ENCODE measurements around the gene STK4.
A peak's percentile ranks its signal among the peaks of the same experiment; 100 is the strongest.

Gene STK4

DNA sequence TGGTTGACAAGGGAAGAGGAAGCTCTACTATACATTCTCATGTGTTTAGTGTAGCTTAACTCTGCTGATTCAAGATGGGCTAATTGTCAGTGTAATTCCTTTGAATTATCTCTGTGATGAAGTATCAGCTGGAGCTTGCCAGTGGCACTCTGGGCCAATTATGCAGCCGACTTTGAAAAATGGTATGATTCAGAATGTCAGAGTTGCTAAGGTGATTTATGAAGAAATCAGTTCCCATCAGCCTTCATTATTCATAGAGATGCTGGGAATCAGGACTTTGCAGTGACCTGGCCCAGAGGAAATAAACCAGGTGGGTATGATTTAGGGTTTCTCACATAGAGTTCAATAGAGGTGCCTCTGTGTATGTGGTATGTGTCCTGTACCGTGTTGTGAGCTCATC lies 101.2 kb downstream of the STK4 start:
- Histone ChIP-seq H3K23ac (ENCODE audit: low read length) (no peak overlapping the region), H3K4me3 (ENCODE audit: low read depth, low read length) (no peak overlapping the region), H3K27me3 (ENCODE audit: insufficient read depth, low read length) (no peaks in the 10 kb centered on the region), H2AK5ac (ENCODE audit: low read length) (no peak overlapping the region), H3K36me3 (ENCODE audit: control insufficient read depth in 1 of 2, insufficient read depth in 2 of 2, low read length in 2 of 2) (peaks cover 3 to 4% of the 10 kb centered on the region in 2 experiments), H3K79me1 (ENCODE audit: low read length) (peaks cover 36% of the 10 kb centered on the region), H3K4ac (ENCODE audit: low read depth, low read length) (peak overlapping the region; percentile 83), H2AFZ (ENCODE audit: insufficient read depth, low read length, poor library complexity) (no peak overlapping the region), H3K4me1 (ENCODE audit: control insufficient read depth in 1 of 2, insufficient read depth in 2 of 2, low read length in 2 of 2) (peaks cover 15 to 26% of the 10 kb centered on the region in 2 experiments), H4K8ac (ENCODE audit: low read depth, low read length) (no peak overlapping the region), H4K91ac (ENCODE audit: low read depth, low read length) (peak overlapping the region; percentile 88), H2BK120ac (ENCODE audit: insufficient read depth, low read length, poor library complexity) (peak overlapping the region; percentile 99), H3K27ac (ENCODE audit: low read depth, low read length) (peak overlapping the region; percentile 41), H3K18ac (ENCODE audit: low read length) (peak overlapping the region; percentile 73), H3K4me2 (ENCODE audit: low read length) (no peak overlapping the region), H3K9ac (ENCODE audit: low read length) (no peak overlapping the region), H2BK5ac (ENCODE audit: low read depth, low read length, poor library complexity) (peak overlapping the region; percentile 95), H2BK12ac (ENCODE audit: low read length) (peak overlapping the region; percentile 70), H3K14ac (ENCODE audit: low read length) (peak overlapping the region; percentile 11), H3K79me2 (ENCODE audit: control insufficient read depth, insufficient read depth, low read length, poor library complexity) (peaks cover 11% of the 10 kb centered on the region), H4K12ac (ENCODE audit: low read depth, low read length) (no peak overlapping the region), H3K9me3 (ENCODE audit: insufficient read depth, low read depth, low read length) (peaks cover 2% of the 10 kb centered on the region)
- peak; percentile 63 to 82 for DNase-seq
- no CpG with 5 or more reads among the region's 2 CpGs for WGBS (ENCODE audit: extremely low coverage, insufficient coverage, insufficient read length)

DNA sequence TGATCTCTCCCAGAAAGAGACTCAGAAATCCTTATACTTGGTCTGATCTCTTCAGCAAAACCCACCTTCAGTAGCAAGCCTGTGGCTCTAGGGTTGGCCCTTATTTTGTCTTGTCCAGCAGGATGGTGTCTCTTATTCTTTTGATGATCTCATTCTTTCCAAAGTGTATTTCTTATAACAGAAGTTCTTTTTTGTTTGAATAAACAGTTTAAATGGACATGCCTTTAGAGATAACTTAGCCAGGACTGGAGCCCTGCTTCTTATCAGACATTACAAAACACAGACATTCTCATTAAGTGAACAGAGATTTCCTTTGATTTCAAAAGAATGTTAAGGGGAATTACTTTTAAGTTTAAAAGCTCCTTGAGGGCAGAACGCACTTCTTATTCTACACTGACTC lies 102.9 kb downstream of the STK4 start:
- H2BK5ac ChIP-seq (ENCODE audit: low read depth, low read length, poor library complexity), result peak overlapping the region; percentile 99
- peaks cover 20 to 36% of the 10 kb centered on the region in 2 experiments for H3K4me1 ChIP-seq (ENCODE audit: control insufficient read depth in 1 of 2, insufficient read depth in 2 of 2, low read length in 2 of 2)
- H3K23ac ChIP-seq (ENCODE audit: low read length), result no peak overlapping the region
- no peak overlapping the region for H3K4me3 ChIP-seq (ENCODE audit: low read depth, low read length)
- no peak overlapping the region for H2AK5ac ChIP-seq (ENCODE audit: low read length)
- no peak overlapping the region for H4K8ac ChIP-seq (ENCODE audit: low read depth, low read length)
- no CpG with 5 or more reads among the region's 1 CpG for WGBS (ENCODE audit: extremely low coverage, insufficient coverage, insufficient read length)
- no peak overlapping the region for H3K9ac ChIP-seq (ENCODE audit: low read length)
- peaks cover 2% of the 10 kb centered on the region for H3K9me3 ChIP-seq (ENCODE audit: insufficient read depth, low read depth, low read length)
- peak overlapping the region; percentile 93 for H3K27ac ChIP-seq (ENCODE audit: low read depth, low read length)
- H3K4ac ChIP-seq (ENCODE audit: low read depth, low read length), result no peak overlapping the region
- H4K12ac ChIP-seq (ENCODE audit: low read depth, low read length), result no peak overlapping the region
- peak overlapping the region; percentile 91 for H4K91ac ChIP-seq (ENCODE audit: low read depth, low read length)
- no peaks in the 10 kb centered on the region for H3K27me3 ChIP-seq (ENCODE audit: insufficient read depth, low read length)
- H3K36me3 ChIP-seq (ENCODE audit: control insufficient read depth in 1 of 2, insufficient read depth in 2 of 2, low read length in 2 of 2), result peaks cover 3 to 4% of the 10 kb centered on the region in 2 experiments
- H2BK120ac ChIP-seq (ENCODE audit: insufficient read depth, low read length, poor library complexity), result peak overlapping the region; percentile 89
- peaks cover 47% of the 10 kb centered on the region for H3K79me1 ChIP-seq (ENCODE audit: low read length)
- no peak overlapping the region for H3K4me2 ChIP-seq (ENCODE audit: low read length)
- no peak overlapping the region for H2BK12ac ChIP-seq (ENCODE audit: low read length)
- no peak overlapping the region for H3K14ac ChIP-seq (ENCODE audit: low read length)
- no peak overlapping the region for H2AFZ ChIP-seq (ENCODE audit: insufficient read depth, low read length, poor library complexity)
- H3K18ac ChIP-seq (ENCODE audit: low read length), result no peak overlapping the region
- no peak for DNase-seq
- H3K79me2 ChIP-seq (ENCODE audit: control insufficient read depth, insufficient read depth, low read length, poor library complexity), result peaks cover 11% of the 10 kb centered on the region

DNA sequence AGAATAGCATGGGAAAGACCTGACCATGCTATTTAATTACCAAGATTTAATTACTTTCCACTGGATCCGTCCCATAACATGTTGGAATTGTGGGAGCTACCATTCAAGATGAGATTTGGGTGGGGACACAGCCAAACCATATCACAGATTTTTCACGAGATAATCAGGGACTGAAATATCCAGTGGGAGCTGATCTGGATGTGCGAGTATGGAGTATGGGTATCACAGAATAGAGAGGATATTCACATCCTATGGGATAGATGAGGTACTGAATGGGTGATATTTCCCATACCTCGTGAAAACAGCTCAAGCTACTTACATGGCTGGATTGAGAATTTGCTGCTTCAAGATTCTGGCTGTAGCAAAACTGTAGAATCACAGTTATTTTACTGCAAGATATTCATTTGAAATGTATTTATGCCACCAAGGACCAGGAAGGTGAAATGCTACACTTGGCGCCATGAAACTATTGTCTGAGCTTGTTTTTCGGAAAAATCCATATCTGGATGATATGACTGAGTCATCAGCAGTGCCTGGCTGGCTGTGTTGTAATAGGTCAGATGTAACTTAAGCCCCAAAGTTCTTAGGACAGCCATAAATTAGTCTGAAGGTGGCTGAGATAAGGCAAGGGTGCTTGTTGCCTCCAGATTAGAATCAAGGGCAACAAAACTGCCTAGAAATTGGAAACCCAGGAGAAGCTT lies 104.8 kb downstream of the STK4 start:
- H3K4me1 ChIP-seq (ENCODE audit: control insufficient read depth in 1 of 2, insufficient read depth in 2 of 2, low read length in 2 of 2), result peaks cover 20 to 40% of the 10 kb centered on the region in 2 experiments
- peaks cover 8 to 10% of the 10 kb centered on the region in 2 experiments for H3K36me3 ChIP-seq (ENCODE audit: control insufficient read depth in 1 of 2, insufficient read depth in 2 of 2, low read length in 2 of 2)
- DNase-seq, result peak; percentile 20 to 57
- H2BK12ac ChIP-seq (ENCODE audit: low read length), result peak overlapping the region; percentile 76
- H3K9me3 ChIP-seq (ENCODE audit: insufficient read depth, low read depth, low read length), result peaks cover 2% of the 10 kb centered on the region
- peak overlapping the region; percentile 94 for H2BK5ac ChIP-seq (ENCODE audit: low read depth, low read length, poor library complexity)
- H3K79me1 ChIP-seq (ENCODE audit: low read length), result peaks cover 54% of the 10 kb centered on the region
- H4K8ac ChIP-seq (ENCODE audit: low read depth, low read length), result peak overlapping the region; percentile 69
- no peak overlapping the region for H2AFZ ChIP-seq (ENCODE audit: insufficient read depth, low read length, poor library complexity)
- H4K91ac ChIP-seq (ENCODE audit: low read depth, low read length), result peak overlapping the region; percentile 70
- no peak overlapping the region for H3K4me2 ChIP-seq (ENCODE audit: low read length)
- no peak overlapping the region for H3K18ac ChIP-seq (ENCODE audit: low read length)
- H3K4ac ChIP-seq (ENCODE audit: low read depth, low read length), result no peak overlapping the region
- H2BK120ac ChIP-seq (ENCODE audit: insufficient read depth, low read length, poor library complexity), result peak overlapping the region; percentile 78
- H3K14ac ChIP-seq (ENCODE audit: low read length), result peak overlapping the region; percentile 86
- H3K4me3 ChIP-seq (ENCODE audit: low read depth, low read length), result no peak overlapping the region
- no peak overlapping the region for H3K23ac ChIP-seq (ENCODE audit: low read length)
- H3K79me2 ChIP-seq (ENCODE audit: control insufficient read depth, insufficient read depth, low read length, poor library complexity), result peaks cover 11% of the 10 kb centered on the region
- H3K27me3 ChIP-seq (ENCODE audit: insufficient read depth, low read length), result no peaks in the 10 kb centered on the region
- no CpG with 5 or more reads among the region's 6 CpGs for WGBS (ENCODE audit: extremely low coverage, insufficient coverage, insufficient read length)
- H3K9ac ChIP-seq (ENCODE audit: low read length), result no peak overlapping the region
- H4K12ac ChIP-seq (ENCODE audit: low read depth, low read length), result no peak overlapping the region
- peak overlapping the region; percentile 79 for H3K27ac ChIP-seq (ENCODE audit: low read depth, low read length)
- no peak overlapping the region for H2AK5ac ChIP-seq (ENCODE audit: low read length)

DNA sequence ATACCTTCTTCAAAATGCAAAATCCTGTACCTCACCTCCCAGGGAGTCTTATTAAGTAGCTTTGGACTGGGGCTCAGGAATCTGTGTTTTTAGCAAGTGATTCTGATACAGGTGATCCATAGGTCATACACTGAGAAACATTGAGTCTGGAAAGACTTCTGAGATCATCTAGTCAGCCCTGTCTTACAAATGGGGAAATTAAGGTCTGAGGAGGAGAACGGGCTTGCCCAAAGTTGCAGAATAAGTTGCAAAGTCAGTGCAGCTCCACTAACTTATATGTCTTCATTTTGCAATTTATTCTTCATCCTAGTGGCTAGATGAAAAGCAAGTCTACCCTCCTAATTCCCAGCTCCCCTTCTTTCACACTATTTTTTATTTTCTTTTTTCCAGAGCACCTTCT lies 105.8 kb downstream of the STK4 start:
- peak overlapping the region; percentile 97 for H2BK120ac ChIP-seq (ENCODE audit: insufficient read depth, low read length, poor library complexity)
- no peak overlapping the region for H3K4me2 ChIP-seq (ENCODE audit: low read length)
- H3K23ac ChIP-seq (ENCODE audit: low read length), result no peak overlapping the region
- H3K36me3 ChIP-seq (ENCODE audit: control insufficient read depth in 1 of 2, insufficient read depth in 2 of 2, low read length in 2 of 2), result peaks cover 8 to 10% of the 10 kb centered on the region in 2 experiments
- DNase-seq, result no peak
- H3K27ac ChIP-seq (ENCODE audit: low read depth, low read length), result peak overlapping the region; percentile 69
- peaks cover 10% of the 10 kb centered on the region for H3K79me2 ChIP-seq (ENCODE audit: control insufficient read depth, insufficient read depth, low read length, poor library complexity)
- no CpG with 5 or more reads among the region's 1 CpG for WGBS (ENCODE audit: extremely low coverage, insufficient coverage, insufficient read length)
- peak overlapping the region; percentile 96 for H3K18ac ChIP-seq (ENCODE audit: low read length)
- H3K4ac ChIP-seq (ENCODE audit: low read depth, low read length), result peak overlapping the region; percentile 87
- H3K14ac ChIP-seq (ENCODE audit: low read length), result peak overlapping the region; percentile 91
- H3K9me3 ChIP-seq (ENCODE audit: insufficient read depth, low read depth, low read length), result peaks cover 2% of the 10 kb centered on the region
- H3K4me1 ChIP-seq (ENCODE audit: control insufficient read depth in 1 of 2, insufficient read depth in 2 of 2, low read length in 2 of 2), result peaks cover 22 to 45% of the 10 kb centered on the region in 2 experiments
- H2AFZ ChIP-seq (ENCODE audit: insufficient read depth, low read length, poor library complexity), result no peak overlapping the region
- no peaks in the 10 kb centered on the region for H3K27me3 ChIP-seq (ENCODE audit: insufficient read depth, low read length)
- peak overlapping the region; percentile 90 for H2BK12ac ChIP-seq (ENCODE audit: low read length)
- H3K79me1 ChIP-seq (ENCODE audit: low read length), result peaks cover 56% of the 10 kb centered on the region
- H4K8ac ChIP-seq (ENCODE audit: low read depth, low read length), result peak overlapping the region; percentile 89
- no peak overlapping the region for H3K9ac ChIP-seq (ENCODE audit: low read length)
- H2AK5ac ChIP-seq (ENCODE audit: low read length), result peak overlapping the region; percentile 87
- H4K12ac ChIP-seq (ENCODE audit: low read depth, low read length), result peak overlapping the region; percentile 72
- H2BK5ac ChIP-seq (ENCODE audit: low read depth, low read length, poor library complexity), result peak overlapping the region; percentile 84
- peak overlapping the region; percentile 98 for H4K91ac ChIP-seq (ENCODE audit: low read depth, low read length)
- no peak overlapping the region for H3K4me3 ChIP-seq (ENCODE audit: low read depth, low read length)

All from trophoblast cell (in vitro differentiated cells and primary cell).